Islet of Langerhans (tissue), 1 donor: ENCODE results near the gene ABHD17A.
A peak's percentile ranks its signal among the peaks of the same experiment; 100 is the strongest.

ENCODE experiments used
- FAIRE-seq: peaks from one replicate; lab custom pipeline; 2011; peaks lifted over from hg19 to GRCh38; lab: Jason Lieb, UNC

The ABHD17A gene

GRCh38 chr19:1885398-1886119 lies at the start of gene ABHD17A:
Gene ABHD17A (minus strand): TSS chr19:1885496. CDS start chr19:1881566, 3,930 bp downstream.
- peak; percentile 36 for FAIRE-seq

DNA sequence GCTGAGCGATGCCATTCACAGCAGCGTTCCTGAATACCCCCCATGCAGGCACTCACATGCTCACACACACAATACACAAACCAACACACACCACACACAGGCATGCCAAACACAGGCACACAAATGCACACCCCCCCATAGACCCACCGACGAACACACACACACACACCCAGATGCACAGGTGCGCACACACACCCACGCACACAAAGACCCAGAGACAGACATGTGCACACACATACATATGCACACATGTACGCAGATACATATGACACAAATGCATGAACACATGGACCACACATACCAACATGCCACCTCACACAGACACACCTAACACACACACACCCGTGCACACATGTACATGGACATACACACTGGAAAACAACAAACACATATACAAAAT lies 48.6 kb upstream of the ABHD17A start:
- FAIRE-seq, result no peak

DNA sequence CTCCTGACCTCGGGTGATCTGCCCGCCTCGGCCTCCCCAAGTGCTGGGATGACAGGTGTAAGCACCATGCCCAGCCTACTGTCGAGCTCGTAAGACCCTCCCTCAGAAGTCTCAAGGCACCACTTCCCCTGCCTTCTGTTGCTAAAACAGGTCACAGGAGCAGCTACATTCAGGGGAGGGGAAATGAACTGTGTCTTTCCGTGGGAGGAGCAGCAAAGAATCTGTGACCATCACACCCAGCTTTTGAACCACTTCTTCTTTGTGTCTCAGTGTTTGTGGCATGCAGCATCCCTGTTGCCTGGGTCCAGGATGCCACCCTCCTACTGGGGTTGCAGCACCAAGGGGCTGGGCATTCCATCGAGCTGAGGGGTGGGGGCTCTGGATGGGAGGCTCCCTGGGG lies 47.9 kb upstream of the ABHD17A start:
- no peak for FAIRE-seq

- FAIRE-seq, result no peak
Observed at GRCh38 chr19:1932395-1932794, 47.1 kb upstream of the ABHD17A start.

GRCh38 chr19:1931445-1931844 lies 46.1 kb upstream of the ABHD17A start:
- no peak for FAIRE-seq

GRCh38 chr19:1929021-1929742 lies 43.9 kb upstream of the ABHD17A start:
- no peak for FAIRE-seq

GRCh38 chr19:1925544-1925943 lies 40.2 kb upstream of the ABHD17A start:
- FAIRE-seq, result no peak

DNA sequence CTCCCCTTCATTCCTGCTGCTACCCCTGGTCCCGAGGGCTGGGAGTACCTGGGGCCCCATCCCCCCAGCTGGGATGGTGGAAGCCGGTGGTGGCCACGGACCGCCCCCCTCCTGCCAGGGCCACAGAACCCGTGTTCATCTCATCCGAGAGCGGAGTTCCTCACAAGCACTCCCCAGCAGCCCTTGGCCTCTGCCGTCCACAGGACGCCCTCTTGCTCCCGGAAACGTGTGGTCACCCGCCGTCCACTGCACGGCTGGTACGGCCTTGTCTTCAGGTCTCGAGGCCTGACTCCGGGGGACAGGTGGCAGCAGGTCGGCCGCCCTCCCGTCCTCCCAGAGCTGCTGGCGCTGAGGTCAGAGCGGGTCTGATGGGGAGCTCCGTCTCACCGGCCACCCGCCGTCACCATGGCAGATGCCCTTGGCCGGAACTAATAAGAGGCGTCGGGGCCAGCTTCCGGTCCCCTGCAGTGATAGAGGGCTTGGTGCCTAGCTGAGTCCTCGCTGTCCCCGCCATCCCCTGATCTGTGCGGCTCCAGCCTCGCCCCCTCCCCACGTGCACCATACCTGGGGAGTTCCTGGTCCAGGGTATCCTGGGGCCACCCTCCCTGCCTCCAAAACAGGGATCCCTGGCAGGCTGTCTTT lies 39.1 kb upstream of the ABHD17A start:
- no peak for FAIRE-seq

DNA sequence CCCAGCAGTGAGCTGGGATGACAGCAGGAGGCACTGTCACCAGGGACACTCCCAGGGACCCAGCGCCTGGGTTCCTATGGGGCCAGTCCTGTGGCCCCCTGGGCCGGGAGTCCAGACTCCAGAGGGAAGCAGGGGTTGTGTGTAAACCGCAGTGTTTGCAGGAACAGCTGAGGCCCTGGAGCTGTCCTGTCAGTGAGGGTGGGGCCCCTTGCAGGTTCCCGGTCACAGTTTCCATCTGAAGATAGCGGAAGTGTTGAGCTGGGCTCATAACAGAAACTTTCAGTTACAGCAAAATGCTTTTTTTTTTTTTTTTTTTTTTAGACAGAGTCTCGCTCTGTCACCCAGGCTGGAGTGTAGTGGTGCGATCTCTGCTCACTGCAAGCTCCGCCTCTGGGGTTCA lies 38.0 kb upstream of the ABHD17A start:
- FAIRE-seq, result no peak

GRCh38 chr19:1922803-1923202 lies 37.5 kb upstream of the ABHD17A start:
- FAIRE-seq, result no peak

- FAIRE-seq, result no peak
Observed at GRCh38 chr19:1921825-1922224, 36.5 kb upstream of the ABHD17A start.

DNA sequence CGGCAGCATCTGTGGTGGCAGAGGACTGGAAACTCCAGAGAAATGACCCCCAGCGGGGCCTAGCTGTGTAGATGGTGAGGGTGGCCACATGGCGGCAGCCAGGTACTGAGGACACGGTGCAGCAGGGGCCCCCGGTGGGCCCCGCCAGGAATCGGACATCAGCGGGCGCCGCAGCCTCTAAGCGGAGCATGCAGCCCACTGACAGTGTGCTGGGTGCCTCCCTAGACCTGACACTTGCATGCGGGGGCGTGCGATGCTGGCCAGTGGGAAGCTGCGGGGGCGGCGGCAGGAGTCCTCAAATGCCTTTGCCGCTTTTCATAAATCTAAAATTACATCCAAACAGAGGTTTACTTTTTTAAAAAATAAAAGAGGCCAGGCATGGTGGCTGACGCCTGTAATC lies 36.0 kb upstream of the ABHD17A start:
- no peak for FAIRE-seq

GRCh38 chr19:1920644-1921043 lies 35.3 kb upstream of the ABHD17A start:
- no peak for FAIRE-seq

DNA sequence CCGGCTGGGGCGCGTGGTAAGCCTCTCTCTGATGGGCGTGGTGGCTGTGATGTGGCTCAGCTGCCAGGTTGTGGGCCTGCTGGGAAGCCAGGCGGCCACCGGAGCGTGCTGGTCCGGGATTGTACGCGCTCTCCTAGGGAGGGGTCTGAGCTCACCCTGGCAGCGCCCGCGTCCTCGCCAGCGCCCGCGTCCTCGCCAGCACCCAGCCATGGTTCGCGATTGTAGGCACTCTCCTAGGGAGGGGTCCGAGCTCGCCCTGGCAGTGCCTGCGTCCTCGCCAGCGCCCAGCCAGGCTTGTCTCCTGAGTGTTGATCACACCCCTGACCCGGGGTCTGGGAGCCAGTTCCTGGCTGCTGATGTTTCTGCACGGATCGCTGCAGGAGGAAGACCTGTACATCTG lies 33.7 kb upstream of the ABHD17A start:
- FAIRE-seq, result no peak

- no peak for FAIRE-seq
Observed at GRCh38 chr19:1917926-1918325, 32.6 kb upstream of the ABHD17A start.

DNA sequence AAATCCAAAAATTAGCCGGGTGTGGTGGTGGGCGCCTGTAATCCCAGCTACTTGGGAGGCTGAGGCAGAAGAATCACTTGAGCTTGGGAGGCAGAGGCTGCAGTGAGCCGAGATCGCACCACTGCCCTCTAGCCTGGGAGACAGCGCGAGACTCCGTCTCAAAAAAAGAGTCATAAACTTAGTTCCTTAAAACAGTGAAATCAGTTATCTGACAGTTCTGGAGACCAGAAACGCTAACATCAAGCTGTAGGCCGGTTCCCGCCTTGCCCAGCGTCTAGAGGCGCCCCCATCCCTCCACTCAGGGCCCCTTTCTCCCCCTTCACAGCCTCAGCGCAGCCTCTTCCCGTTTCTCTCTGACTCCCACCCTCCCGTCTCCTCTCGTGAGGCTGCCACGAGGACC lies 31.9 kb upstream of the ABHD17A start:
- no peak for FAIRE-seq

GRCh38 chr19:1914826-1915341 lies 29.6 kb upstream of the ABHD17A start:
- FAIRE-seq, result no peak

DNA sequence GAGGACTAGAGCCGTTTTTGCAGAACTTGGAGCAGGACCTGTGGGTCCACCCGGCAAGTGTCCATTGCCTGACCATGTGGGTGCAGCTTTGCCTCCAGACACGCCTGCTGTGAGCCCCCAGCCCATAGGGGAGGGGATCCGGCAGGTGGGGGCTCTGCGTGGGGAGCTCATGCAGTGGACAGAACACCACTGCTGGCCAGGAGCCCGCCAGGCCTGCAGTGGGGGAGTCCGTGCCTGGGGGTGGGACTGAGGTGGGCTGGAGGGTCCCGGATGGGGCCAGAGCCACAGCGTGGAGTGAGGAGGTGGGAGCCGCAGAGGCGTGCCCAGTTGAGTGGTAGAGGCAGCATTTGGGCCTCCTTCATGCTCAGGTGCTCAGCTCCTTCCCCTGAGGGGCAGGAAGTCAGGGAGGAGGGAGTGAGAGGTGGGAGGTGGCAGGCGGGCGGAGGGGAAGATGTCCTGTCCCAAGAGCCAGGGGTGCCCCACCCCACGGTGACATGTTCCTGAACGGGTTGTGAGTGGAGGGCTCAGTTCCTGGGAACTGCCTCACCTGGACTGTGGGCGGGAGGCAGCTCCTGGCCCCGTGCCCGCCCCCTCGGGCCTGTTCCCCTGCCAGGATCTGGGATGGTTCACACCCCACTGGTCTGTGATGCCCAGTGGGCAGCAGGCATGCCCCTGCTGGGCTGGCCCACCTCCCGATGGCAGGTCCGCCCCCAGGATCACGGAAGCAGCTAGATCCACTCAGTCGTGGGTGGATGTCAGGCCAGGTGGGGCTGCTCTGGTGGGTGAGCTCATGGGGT lies 28.7 kb upstream of the ABHD17A start:
- no peak for FAIRE-seq

DNA sequence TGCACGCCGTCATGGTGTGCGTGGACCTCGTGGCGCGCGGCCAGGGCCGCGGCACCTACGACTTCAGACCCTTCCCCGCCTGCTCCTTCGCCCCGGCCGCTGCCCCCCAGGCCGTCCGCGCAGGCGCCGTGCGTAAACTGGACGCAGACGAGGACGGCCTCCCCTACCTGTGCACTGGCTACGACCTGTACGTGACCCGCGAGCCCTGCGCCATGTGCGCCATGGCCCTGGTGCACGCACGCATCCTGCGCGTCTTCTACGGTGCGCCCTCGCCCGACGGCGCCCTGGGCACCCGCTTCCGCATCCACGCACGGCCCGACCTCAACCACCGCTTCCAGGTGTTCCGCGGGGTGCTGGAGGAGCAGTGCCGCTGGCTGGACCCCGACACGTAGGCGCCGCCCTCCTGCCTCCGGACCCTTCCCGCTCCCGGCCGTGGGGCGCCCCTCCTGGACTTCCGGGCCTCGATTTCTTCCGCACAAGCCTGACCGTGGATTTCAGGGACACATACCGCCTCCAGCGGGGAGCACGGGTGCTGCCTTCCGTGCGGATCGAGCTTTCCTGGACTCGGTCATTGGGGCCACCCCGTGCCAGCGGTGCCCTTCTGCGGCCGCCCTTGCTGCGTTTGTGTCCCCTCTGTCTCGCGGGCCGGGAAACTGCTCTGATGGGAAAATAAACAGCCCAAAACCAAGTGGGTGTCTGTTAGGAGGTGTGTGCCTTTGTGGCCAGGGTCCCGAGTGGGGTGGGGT lies 27.6 kb upstream of the ABHD17A start:
- FAIRE-seq, result no peak

DNA sequence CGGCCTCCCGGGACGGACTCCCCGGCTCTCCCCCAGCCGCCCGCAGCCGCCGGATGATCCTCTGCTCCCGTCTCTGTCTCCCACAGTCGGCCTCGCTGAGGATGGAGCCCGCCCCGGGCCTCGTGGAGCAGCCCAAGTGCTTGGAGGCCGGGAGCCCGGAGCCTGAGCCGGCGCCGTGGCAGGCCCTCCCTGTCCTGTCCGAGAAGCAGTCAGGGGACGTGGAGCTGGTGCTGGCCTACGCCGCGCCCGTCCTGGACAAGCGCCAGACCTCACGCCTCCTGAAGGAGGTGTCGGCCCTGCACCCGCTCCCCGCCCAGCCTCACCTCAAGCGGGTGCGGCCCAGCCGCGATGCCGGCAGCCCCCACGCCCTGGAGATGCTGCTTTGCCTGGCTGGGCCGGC lies 26.7 kb upstream of the ABHD17A start:
- no peak for FAIRE-seq

DNA sequence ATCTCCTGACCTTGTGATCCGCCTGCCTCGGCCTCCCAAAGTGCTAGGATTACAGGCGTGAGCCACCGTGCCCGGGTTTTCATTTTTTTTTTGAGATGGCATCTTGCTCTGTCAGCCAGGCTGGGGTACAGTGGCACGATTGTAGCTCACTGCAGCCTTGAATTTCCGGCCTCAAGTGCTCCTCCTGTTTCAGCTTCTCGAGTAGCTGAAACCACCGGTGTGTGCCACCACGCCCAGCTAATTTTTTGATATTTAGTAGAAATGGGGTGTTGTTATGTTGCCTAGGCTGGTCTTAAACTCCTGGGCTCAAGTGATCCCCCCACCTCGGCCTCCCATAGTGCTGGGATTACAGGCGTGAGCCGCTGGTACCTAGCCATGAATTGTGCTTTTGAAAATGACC lies 25.8 kb upstream of the ABHD17A start:
- FAIRE-seq, result no peak

GRCh38 chr19:1910177-1910576 lies 24.9 kb upstream of the ABHD17A start:
- no peak for FAIRE-seq
